A673 (cell line): ENCODE results near the gene EMC6.

Experiments used
- EZH2 ChIP-seq: fragments of 200-600 bp; sonication (generic); IDR thresholded peaks from 2 replicates; pipeline ENCODE4 v1.6.1; 2017; ENCODE audit warnings: borderline replicate concordance, low read depth, mild to moderate bottlenecking, mixed read lengths, antibody characterized with exemption, low read length; ENCODE audit not compliant: poor library complexity, severe bottlenecking
- TF ChIP-seq, protein P1 (sequence below): fragments of 300-800, 200-600 bp; sonication (generic); conservative IDR thresholded peaks from 2 replicates; pipeline ENCODE4 v1.5.1; 2017; ENCODE audit warnings: low read depth, mild to moderate bottlenecking, antibody characterized with exemption, low read length, moderate library complexity, mixed read lengths

DNA sequence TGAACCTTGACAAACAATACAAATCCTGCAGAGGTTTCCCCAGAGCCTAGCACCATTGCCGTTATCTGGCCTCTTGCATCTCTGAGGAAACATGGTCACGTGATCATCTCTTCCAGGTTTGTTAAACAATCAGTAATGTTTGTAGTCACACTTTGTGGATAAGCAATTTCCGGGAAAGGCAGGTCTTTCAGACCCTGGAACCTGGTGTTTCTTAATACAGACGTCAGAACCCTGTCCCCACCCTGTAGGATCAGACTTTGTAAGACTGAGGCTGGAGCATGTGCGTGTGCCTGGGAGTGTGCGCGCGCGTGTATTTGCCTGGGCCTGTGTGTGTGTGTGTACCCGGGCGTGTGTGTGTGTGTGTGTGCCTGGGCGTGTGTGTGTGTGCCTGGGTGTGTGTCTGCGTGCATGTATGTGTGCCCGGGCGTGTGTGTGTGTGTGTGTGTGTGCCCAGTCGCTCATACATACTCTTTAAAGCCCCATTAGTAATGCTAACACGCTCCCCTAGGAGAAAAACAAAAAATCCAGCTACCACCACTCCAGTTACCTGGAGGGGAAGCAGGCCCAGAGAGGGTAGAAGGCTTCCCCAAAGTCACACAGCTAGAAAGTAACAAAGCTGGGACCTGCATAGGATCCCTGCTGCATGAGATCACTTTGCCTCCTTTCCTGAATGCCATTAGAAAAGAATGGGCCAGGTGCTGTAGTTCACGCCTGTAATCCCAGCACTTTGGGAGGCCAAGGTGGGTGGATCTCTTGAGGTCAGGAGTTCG, 26.7 kb upstream of the EMC6 start:
- TF ChIP-seq, protein P1, sequence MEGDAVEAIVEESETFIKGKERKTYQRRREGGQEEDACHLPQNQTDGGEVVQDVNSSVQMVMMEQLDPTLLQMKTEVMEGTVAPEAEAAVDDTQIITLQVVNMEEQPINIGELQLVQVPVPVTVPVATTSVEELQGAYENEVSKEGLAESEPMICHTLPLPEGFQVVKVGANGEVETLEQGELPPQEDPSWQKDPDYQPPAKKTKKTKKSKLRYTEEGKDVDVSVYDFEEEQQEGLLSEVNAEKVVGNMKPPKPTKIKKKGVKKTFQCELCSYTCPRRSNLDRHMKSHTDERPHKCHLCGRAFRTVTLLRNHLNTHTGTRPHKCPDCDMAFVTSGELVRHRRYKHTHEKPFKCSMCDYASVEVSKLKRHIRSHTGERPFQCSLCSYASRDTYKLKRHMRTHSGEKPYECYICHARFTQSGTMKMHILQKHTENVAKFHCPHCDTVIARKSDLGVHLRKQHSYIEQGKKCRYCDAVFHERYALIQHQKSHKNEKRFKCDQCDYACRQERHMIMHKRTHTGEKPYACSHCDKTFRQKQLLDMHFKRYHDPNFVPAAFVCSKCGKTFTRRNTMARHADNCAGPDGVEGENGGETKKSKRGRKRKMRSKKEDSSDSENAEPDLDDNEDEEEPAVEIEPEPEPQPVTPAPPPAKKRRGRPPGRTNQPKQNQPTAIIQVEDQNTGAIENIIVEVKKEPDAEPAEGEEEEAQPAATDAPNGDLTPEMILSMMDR: no peak
- TF ChIP-seq EZH2: no peak
